Mucosa of rectum (tissue), 2 donors: Measurements from ENCODE around the gene UNC13D.

Source experiments
- H3K27ac ChIP-seq, 2 donors: one replicate each; pipeline ENCODE4 v1.7.0; 2013; ENCODE audit warnings: inconsistent platforms in 2 of 2, low read depth in 2 of 2, low read length in 2 of 2
- H3K27me3 ChIP-seq, 2 donors: one replicate each; pipeline ENCODE4 v1.7.0; 2013; ENCODE audit warnings: low read length in 2 of 2; ENCODE audit not compliant: control insufficient read depth in 2 of 2, insufficient read depth in 2 of 2
- H3K36me3 ChIP-seq, 2 donors: one replicate each; pipeline ENCODE4 v1.7.0; 2013; ENCODE audit warnings: low read length in 2 of 2; ENCODE audit not compliant: control insufficient read depth in 2 of 2, insufficient read depth in 2 of 2
- H3K4me1 ChIP-seq, 2 donors: one replicate each; pipeline ENCODE4 v1.7.0; 2013; ENCODE audit warnings: low read length in 2 of 2, mild to moderate bottlenecking in 1 of 2; ENCODE audit not compliant: control insufficient read depth in 2 of 2, insufficient read depth in 2 of 2
- H3K4me3 ChIP-seq, 2 donors: one replicate each; pipeline ENCODE4 v1.7.0; 2013; ENCODE audit warnings: low read length in 2 of 2
- H3K9ac ChIP-seq, 2 donors: one replicate each; pipeline ENCODE4 v1.7.0; 2013; ENCODE audit warnings: low read length in 2 of 2, low read depth in 1 of 2, mild to moderate bottlenecking in 1 of 2
- H3K9me3 ChIP-seq, 2 donors: one replicate each; pipeline ENCODE4 v1.7.0; 2013; ENCODE audit warnings: low read length in 2 of 2; ENCODE audit not compliant: control insufficient read depth in 2 of 2
- donor health status: healthy.
- donor health status: Normal muscosa, but diverticular disease.

UNC13D gene

DNA sequence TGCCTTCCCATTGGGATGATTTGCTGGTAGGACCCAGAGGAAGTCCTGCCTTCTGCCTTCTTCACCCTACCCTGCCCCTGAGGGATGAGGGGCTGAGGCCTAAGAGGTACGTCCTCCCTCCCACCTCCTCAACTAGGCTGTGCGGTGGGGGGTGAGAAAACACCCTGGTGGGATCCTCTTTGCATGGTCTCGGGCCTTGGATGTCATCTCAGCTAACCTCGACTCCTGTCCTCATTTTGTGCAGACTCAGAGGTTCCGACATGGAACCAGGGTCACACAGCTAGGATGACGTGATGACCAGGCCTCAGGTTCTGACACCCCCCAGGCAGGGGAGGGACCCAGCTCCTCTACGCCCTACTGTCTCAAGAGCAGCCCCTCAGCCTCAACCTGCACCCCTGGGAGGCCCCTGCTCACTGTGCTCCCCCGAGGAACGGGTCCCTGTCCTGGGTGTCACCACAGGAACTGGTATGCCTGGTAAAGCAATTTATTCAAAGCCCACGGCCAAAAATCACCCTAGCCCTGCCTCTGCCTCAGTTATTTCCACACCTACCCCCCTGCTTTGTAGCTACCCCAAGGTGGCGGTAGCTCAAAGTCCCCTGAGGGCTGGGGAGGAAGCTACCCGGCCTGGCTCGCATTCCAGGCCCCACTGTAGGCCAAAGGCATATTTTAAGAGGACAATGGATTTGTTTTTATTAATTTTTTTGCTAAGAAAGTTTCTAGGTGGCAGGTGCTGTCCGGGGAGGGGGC is 17.5 kb downstream of the UNC13D start:
- Histone ChIP-seq H3K27ac (peak overlapping the region in 1 of 2 donors; percentile 24), H3K4me1 (peaks cover 7 to 14% of the 10 kb centered on the region in 2 donors), H3K27me3 (no peaks in the 10 kb centered on the region), H3K4me3 (no peak overlapping the region), H3K9ac (no peak overlapping the region), H3K9me3 (no peaks in the 10 kb centered on the region), H3K36me3 (peaks cover 14 to 33% of the 10 kb centered on the region in 2 donors)

DNA sequence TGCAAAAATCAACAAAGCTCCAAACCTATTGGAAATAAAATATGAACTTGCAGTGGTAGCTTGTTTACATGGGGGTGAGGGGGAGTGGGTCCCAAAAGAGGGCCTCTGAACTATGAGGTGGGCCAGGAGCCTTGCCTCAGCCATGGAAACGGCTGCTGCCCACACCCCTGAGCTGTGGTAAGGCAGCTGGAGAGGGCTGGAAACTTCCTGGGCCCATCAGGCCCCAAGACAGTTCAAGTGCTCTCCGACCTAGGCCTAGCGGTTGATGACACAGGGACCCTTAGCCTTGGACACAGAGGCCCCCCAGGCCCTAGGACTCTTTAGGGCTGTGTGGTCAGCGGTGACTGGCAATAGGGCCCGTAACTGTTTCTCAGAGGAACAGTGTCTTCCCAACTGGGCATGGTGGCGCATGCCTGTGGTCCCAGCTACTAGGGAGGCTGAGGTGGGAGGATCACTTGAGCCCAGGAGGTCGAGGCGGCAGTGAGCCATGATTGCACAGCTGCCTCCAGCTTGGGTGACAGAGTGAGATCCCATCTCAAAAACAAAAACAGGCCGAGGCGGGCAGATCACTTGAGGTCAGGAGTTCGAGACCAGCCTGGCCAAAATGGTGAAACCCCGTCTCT is 18.3 kb downstream of the UNC13D start:
- H3K27ac ChIP-seq, result no peak overlapping the region

DNA sequence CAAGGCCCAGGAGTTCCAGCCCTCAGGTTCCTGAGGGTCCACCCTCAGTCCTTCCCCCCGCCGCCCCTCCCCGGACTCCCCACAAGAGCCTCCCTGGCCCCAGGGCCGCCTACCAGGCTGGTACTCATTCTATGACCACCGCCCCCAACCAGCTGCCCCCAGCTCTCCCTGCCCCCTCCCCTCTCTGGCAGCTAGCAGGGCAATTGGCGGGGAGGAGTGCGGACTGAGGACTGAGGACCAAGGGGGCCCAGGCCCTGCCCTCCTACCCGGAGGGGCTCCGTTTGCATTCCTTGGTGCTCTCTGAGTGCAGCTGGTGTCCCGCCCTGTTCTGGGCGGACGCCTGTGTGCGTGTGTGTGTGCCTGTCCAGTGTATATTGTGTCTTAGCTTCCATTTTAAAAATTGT is 19.1 kb downstream of the UNC13D start:
- H3K4me3 ChIP-seq, result no peak overlapping the region
- H3K27ac ChIP-seq, result no peak overlapping the region
- H3K9ac ChIP-seq, result no peak overlapping the region
- no peaks in the 10 kb centered on the region for H3K9me3 ChIP-seq
- H3K4me1 ChIP-seq, result peaks cover under 1 to 5% of the 10 kb centered on the region in 2 donors
- peaks cover 28 to 43% of the 10 kb centered on the region in 2 donors for H3K36me3 ChIP-seq
- no peaks in the 10 kb centered on the region for H3K27me3 ChIP-seq

More for the DNA sequence above, 18.3 kb downstream of the UNC13D start:
- Histone ChIP-seq H3K4me1 (peaks cover 4 to 11% of the 10 kb centered on the region in 2 donors), H3K36me3 (peaks cover 21 to 41% of the 10 kb centered on the region in 2 donors), H3K27me3 (no peaks in the 10 kb centered on the region), H3K9ac (no peak overlapping the region), H3K4me3 (no peak overlapping the region), H3K9me3 (no peaks in the 10 kb centered on the region)

DNA sequence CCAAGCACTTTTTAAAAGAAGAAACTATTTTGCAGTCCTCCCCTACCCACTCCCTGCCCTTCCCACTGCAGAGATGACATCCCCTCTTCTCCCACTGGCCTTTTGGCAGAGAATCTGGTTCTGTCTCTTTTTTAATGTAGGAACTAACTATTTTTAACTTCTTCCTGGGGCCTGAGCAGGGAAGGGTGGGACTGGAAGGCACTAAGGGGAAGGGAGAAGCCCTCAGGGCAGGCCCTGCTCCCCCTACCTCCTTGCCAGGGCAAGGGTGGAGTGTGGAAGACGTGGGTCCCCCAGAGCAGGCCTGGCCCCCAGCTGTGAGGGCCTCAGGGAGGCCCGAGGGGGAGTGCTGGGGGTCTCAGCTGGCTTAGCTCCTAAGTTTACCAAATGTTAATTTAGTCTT is 19.5 kb downstream of the UNC13D start:
- Histone ChIP-seq H3K9ac (no peak overlapping the region), H3K4me1 (peaks cover 0 to 4% of the 10 kb centered on the region in 2 donors), H3K27ac (no peak overlapping the region), H3K36me3 (peaks cover 33 to 44% of the 10 kb centered on the region in 2 donors), H3K4me3 (no peak overlapping the region), H3K27me3 (no peaks in the 10 kb centered on the region), H3K9me3 (no peaks in the 10 kb centered on the region)

DNA sequence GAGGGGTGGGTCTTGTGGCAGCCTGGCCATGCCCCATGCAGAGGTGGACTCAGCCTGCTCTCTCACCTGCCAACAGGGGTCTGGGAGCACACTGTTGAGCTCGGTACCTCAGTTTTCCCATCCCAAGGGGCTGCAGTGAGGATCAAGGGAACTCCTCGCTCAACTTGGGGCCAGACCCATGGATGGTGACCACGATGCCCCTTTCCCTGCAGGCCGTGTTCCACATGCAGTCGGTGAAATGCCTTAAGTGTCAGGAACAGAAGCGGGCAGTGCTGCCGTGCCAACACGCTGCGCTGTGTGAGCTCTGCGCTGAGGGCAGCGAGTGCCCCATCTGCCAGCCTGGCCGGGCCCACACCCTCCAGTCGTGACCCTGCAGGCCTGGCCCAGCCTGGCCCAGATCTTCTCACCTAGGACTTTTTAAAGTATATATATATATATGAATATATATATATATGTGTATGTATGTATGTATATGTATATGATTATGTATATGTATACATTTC is 20.1 kb downstream of the UNC13D start:
- H3K27me3 ChIP-seq, result no peaks in the 10 kb centered on the region
- no peak overlapping the region for H3K4me3 ChIP-seq
- no peak overlapping the region for H3K27ac ChIP-seq
- peaks cover 38 to 49% of the 10 kb centered on the region in 2 donors for H3K36me3 ChIP-seq
- no peaks in the 10 kb centered on the region for H3K9me3 ChIP-seq
- peaks cover 0 to 4% of the 10 kb centered on the region in 2 donors for H3K4me1 ChIP-seq
- H3K9ac ChIP-seq, result no peak overlapping the region

DNA sequence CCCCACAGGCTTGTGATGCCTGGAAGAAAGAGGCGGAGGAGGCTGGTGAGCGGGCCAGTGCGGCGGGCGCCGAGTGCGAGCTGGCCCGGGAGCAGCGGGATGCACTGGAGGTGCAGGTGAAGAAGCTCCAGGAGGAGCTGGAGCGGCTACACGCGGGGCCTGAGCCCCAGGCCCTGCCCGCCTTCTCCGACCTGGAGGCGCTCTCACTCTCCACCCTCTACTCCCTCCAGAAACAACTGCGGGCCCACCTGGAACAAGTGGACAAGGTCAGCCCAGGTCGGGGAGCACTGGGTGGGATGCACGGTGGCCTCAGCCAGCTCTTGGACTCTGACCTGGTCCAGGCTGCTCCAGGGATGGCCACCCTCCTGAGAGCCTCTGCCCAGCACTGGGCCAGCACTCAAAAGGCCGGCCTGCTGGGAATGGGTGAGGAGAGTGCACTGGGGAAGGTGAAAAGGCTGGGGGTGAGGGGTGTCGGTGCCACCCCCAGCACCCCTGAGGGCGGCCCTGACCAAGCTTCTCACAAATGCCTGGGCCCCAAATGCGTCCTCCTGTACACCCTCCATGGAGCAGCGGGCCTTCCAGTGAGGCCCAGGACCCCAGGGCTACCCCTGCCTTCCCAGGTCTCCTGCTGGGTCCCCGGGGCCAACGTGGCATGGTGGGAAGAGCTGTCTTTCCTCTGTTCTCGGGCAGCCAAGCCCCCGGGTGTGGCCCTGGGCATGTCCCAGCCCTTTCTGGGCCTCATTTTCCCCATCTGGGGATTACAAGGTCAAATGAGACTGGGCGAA is 20.8 kb downstream of the UNC13D start:
- H3K27me3 ChIP-seq, result no peaks in the 10 kb centered on the region
- no peaks in the 10 kb centered on the region for H3K9me3 ChIP-seq
- H3K27ac ChIP-seq, result no peak overlapping the region
- no peak overlapping the region for H3K9ac ChIP-seq
- peaks cover 43 to 52% of the 10 kb centered on the region in 2 donors for H3K36me3 ChIP-seq
- H3K4me1 ChIP-seq, result peaks cover 0 to 4% of the 10 kb centered on the region in 2 donors
- H3K4me3 ChIP-seq, result no peak overlapping the region

DNA sequence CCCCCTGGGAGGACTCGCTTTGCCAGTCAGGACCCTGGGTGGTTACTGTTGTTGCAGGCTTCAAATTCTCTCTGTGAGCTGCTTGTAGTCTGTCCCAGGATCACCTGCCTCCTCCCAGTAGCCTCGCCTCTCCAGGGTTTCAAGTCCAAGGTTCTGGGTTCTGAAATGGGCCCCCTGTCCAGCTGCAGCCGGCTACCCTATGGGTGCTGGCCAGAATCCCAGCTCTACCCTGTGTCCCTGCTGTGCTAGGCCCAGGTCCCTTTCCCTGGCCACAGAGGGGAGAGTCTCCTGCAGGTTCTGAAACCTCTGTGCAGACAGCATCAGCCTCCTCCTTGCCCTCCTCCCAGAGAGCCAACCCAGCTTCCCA is 21.4 kb downstream of the UNC13D start:
- Histone ChIP-seq H3K36me3 (peaks cover 48 to 55% of the 10 kb centered on the region in 2 donors), H3K27ac (no peak overlapping the region), H3K4me1 (peaks cover 0 to 4% of the 10 kb centered on the region in 2 donors), H3K9me3 (no peaks in the 10 kb centered on the region), H3K9ac (no peak overlapping the region), H3K27me3 (no peaks in the 10 kb centered on the region), H3K4me3 (no peak overlapping the region)

DNA sequence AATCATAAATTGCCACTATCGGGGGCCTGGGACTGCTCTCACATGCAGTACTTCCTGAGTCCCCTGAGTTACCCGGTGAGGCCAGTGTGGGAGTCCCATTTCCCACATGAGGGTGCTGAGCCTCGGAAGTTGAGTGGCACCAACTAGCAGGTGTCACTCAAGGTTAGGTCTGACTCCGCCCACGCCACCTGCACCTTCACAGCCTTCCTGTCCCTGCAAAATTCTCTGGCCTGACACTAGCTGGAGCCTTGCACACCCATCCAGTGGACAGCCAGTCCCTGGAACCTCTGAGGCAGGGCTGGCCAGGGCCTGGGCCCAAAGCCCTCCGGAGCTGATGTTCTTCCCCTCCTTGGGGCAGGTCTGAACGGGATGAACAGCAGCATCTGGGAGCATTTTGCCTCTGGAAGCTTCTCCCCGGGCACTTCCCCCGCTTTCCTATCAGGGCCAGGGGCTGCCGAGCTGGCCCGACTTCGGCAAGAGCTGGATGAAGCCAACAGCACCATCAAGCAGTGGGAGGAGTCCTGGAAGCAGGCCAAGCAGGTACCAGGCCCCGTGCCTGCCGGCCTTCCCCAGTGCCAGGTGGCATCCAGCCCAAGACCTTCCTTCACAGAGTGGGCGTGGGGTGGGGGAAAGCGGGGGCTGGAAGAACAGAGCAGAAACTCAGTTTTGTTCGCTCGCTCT is 21.9 kb downstream of the UNC13D start:
- Histone ChIP-seq H3K9ac (no peak overlapping the region), H3K27me3 (no peaks in the 10 kb centered on the region), H3K27ac (no peak overlapping the region), H3K9me3 (no peaks in the 10 kb centered on the region), H3K4me3 (no peak overlapping the region), H3K36me3 (peaks cover 53 to 59% of the 10 kb centered on the region in 2 donors), H3K4me1 (peaks cover 0 to 4% of the 10 kb centered on the region in 2 donors)

DNA sequence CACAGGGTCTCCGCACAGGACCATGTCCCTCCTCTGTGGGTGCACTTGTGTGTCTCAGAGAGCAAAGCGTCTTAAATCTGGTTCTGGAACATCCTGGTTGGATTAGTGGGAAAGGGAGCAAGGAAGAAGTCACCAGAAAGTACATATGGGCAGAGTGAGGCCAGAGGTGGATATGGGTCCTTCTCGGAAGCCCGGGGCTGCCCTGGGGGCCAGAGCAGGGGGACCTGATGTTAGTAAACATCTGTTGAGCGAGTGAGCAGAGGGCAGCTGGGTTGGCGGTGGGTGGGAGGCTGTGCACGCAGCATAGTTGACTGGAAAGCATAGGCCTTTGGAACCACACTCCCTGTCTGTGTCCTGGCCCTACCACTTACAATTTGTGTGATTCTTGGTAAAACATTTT is 22.7 kb downstream of the UNC13D start:
- no peak overlapping the region for H3K27ac ChIP-seq

More for the DNA sequence above, 22.7 kb downstream of the UNC13D start:
- H3K9ac ChIP-seq, result no peak overlapping the region
- H3K9me3 ChIP-seq, result no peaks in the 10 kb centered on the region
- peaks cover 57 to 64% of the 10 kb centered on the region in 2 donors for H3K36me3 ChIP-seq
- no peak overlapping the region for H3K4me3 ChIP-seq
- H3K27me3 ChIP-seq, result no peaks in the 10 kb centered on the region
- H3K4me1 ChIP-seq, result peaks cover 0 to 4% of the 10 kb centered on the region in 2 donors
